HG02852 (cell line): ENCODE data around the gene TGFBR1.
"Not testable (repeated sequence)": the region's sequence is repeated elsewhere in the genome, so short reads cannot be mapped to it uniquely, and the experiment has no call there.

ENCODE experiments used
- ATAC-seq: cut with Tn5 transposase; IDR thresholded peaks from one replicate; pipeline ENCODE4 v1.9.1; 2021; ENCODE audit warnings: mild to moderate bottlenecking, moderate library complexity; ENCODE audit not compliant: unreplicated experiment

TGFBR1 gene

GRCh38 chr9:99075246-99075912 lies 29.5 kb upstream of the TGFBR1 start:
- no peak for ATAC-seq

DNA sequence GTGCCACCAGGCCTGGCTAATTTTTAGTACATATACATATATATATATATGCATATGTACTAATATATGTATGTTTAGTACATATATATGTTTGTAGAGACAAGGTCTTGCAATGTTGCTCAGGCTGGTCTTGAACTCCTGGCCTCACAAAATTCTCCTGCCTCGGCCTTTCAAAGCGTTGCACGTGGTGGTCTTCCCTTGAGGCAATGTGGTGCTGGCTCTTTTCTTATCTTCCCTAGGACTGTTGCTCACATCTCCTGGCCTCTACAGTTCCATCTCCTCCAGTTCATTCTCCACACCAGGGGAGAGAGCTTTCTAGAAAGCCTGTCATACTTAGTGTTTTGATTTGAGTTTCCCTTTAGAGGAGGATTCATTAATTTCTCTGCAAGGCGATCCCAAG lies 28.9 kb upstream of the TGFBR1 start:
- ATAC-seq = no peak

DNA sequence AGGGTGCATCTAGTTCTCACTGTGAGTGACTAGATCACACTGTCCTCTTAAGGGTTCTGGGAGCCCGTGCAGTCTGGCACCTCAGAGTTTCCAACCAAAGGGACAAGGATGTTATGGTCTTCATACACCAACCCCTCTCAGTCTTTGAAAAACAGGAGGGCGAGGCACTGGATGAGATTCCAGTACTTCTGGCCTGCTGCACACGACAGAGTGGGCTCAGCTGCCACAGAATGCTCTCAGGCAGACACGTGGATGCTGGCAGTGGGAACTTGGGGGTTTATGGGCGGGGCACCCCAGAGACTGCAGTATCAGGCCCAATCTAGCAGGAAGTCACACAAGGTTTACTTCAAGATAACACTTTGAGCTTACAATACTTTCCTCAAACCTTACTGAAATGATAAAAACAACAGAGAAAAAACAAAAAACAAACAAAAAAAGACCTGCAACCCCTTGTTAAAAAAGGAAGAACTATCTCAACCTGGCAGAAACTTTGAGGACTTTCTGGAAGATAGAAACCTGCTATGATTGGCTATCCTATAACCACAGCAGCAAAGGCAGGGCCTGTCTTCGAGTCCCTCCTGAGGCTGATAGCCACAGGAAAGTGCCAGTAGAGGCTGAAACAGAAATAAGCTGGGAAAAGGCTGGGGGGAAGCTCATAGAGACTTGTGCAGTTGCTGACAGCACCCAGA lies 28.3 kb upstream of the TGFBR1 start:
- ATAC-seq = no peak

DNA sequence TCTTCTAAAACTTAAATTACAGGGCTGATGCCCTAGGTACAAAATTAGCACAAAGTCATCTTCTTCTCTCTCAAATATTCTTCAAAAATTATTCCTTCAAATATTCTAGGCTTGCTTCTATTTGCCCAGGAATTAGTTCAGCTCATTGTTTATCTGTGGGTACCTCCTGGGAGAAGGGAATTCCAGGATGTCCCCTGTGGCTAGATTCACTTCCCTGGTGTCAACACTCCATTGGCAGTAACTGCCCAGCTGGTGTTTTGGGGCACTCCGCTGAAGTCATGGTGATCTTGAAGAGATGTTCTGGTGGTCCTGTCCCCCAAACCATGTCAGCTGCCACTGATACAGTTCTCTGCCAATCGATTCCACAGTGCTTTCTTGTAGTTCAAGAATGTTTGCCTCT lies 26.2 kb upstream of the TGFBR1 start:
- no peak for ATAC-seq

- ATAC-seq = no peak
Observed at GRCh38 chr9:99079542-99079941, 25.4 kb upstream of the TGFBR1 start.

GRCh38 chr9:99083051-99083450 lies 21.9 kb upstream of the TGFBR1 start:
- no peak for ATAC-seq

DNA sequence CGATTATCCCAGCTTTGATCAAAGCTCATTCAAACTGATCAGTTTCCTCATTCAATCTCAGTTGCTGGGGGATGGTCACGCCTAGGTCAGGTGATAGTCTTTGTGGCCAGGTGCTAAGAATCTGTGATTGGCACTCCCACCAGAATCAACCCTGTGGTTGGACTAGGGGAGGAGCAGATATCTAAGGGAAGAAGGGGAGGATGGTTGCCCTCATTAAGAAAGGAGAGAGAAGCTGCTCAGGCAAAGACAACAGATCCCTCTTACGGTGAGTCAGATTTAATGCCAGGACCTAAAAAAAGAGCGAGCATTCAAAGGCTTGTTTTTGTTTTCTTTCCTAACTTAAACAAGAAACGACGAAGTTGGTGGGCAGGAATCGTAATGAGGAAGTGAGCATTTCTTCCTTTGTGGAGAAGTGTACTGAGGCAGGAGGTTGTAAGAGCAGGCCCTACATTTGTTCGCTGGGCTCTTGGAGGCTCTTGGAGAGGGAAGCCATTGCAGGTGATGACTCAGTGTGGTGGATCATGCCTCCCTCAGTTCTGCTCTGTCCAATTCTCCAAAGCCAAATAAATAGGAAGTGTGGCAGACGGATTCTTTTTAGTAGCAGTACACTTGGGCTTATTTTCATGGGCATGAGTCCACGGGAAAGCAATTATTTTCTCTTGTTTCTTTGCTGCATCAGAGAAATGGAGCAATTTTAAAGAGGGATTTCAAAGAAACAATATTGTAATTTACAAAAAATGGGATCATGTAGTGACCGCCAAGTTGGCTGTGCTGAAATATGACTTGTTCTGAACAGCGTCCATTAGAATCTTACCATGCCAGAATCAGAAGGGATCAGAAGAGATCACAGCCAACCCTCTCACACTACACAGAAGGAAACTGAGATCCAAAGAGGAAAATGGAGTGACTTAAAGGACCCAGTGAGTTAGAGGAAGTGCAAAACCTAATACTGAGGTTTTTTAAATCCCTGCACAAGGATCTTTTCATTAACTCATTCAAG lies 18.7 kb upstream of the TGFBR1 start:
- ATAC-seq = no peak

- ATAC-seq = no peak
Observed at GRCh38 chr9:99087462-99087861, 17.5 kb upstream of the TGFBR1 start.

DNA sequence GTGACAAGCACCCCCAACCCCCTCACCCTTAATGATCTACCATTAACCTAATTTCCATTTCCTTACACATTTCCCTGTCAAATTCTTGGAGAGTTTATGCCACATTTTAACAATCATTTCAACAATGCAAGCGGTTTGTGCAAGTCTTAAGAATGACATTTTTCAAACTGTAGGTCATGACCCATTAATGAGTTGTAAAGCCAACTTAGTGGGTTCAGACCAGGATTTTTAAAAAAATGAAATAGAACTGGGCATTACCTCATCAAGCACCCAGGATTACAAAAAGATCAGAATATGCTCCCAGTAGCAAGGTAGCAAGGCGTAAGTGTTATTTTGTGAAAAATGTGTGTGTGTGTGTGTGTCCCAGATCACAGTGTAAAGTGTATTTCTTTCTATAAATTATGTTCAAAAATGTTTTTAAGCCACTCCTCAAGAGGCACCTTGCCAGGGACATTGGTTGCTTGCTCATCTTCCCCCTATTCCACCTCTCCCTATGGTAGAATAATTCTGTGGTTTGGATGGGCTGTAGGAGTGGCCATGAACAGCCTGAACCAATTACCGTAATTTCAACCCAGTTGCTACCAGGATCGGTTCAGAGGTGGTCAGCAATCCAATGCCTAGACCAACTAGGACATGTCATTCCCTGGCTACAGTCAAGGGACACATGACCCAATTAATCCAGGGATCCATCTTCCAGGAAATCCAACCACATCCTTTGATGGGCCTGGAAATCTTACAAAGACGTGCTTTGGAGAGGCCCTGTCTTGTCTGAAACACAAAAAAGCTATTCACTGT lies 14.4 kb upstream of the TGFBR1 start:
- ATAC-seq = no peak

DNA sequence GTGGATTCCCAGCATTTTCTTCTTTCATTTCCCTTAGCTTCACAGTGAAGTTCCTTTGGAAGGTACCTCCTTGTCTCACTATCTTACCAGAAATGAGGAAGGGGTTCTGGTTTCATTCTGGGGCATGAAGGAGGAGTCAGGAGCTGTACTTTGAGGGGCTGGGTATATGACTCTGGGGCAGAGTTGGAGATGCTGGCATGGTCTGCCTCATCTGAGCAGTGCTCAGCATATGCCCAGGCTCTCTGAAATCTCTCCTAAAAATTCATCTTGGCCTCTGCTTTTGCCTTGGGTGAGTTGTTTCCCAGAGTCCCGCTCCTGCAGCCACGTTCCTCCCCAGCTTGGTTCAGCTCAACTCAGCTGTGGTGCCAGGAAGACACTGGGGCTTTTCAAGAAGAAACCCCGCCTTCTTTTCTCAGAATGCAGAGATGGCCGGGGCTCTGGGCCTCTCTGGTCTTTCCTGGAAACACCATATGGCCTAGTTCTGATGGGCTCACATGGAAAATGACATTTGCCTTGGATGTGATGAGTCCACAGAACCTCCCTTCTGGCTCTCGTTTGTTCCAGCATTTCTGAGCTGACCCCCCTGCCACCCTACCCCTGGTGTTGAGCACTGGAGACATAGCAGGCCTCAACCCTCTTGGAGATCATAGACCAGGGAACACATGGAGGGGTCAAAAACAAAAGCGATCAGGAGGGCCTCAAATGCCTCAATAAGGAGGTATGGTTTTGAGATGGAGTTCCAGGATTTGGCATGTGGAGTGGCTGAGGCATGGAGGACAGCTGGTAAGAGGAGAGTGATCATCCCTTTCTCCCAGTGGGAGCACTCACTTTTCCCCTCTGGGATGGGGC lies 12.0 kb upstream of the TGFBR1 start:
- ATAC-seq = no peak

- no peak for ATAC-seq
Observed at GRCh38 chr9:99093492-99093791, 11.5 kb upstream of the TGFBR1 start.

DNA sequence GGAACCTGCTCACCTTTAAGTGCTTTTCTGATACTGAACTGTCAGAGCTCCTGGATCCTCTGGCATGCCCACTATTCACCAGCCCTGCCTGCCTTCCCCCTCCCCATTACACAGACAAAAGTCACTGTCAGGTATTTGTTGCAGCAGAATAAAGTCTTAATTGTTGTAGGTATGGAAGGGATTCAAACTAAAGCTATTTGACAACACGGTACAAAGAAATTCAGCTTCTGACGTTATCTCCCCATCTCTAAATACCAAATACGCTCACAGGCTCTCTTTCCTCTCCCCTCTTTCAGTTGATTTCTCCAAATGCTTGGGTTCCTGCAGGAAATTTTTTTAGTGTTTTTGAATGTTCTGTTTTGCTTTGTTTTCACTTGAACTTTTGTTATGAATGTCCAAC lies 9.3 kb upstream of the TGFBR1 start:
- ATAC-seq = no peak

DNA sequence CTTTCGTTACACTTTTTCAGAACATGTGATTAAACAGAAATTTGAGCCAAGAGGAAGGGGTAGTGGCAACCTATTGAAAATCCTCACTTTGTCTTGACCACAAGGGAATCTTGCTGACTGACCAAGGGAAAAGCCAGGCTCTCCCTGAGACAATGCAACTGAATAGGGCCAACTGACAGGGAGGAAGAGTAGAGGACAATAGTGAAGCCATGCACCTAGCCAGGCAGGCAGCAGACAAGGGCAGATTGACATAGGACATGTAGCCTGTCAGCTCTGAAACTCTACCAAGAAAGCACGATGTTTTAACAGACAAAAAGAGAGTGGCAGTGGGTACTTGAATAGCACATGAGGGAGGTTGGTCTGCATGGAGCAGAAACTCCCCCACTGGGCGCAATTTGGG lies 8.5 kb upstream of the TGFBR1 start:
- ATAC-seq = no peak

DNA sequence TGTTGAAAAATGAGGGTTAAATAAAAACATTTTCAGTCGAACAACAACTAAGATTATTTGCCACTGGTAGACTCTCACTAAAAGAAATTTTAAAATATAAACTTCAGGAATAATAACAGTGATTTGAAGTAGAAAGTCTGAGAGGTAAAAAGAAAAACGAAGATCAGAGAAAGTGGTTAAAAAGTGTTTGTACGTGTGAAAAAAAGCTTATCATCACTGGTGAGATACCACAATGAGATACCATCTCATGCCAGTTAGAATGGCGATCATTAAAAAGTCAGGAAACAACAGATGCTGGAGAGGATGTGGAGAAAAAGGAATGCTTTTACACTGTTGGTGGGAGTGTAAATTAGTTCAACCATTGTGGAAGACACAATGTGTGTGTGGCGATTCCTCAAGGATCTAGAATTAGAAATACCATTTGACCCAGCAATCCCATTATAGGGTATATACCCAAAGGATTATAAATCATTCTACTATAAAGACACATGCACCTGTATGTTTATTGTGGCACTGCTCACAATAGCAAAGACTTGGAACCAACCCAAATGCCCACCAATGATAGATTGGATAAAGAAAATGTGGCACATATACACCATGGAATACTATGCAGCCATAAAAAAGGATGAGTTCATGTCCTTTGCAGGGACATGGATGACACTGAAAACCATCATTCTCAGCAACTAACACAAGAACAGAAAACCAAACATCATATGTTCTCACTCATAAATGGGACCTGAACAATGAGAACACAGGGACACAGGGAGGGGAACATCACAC lies 4.9 kb upstream of the TGFBR1 start:
- not testable (repeated sequence) for ATAC-seq

DNA sequence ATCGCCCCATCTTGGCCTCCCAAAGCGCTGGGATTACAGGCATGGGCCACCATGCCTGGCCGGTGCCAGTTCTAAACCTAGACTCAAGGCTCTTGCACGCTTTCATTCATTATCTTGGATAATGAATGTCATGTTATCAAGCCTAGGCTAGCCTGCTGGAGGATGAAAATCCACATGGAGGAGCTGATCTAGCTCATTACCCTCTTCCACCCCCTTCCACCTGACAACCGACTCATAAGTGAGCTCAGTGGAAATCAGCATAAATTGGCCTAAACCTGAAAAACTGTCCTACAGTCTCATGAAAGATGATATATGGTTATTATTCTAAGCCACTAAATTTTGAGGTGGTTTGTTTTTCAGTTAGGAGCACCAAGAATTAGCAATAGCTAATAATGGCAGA lies 3.6 kb upstream of the TGFBR1 start:
- no peak for ATAC-seq

DNA sequence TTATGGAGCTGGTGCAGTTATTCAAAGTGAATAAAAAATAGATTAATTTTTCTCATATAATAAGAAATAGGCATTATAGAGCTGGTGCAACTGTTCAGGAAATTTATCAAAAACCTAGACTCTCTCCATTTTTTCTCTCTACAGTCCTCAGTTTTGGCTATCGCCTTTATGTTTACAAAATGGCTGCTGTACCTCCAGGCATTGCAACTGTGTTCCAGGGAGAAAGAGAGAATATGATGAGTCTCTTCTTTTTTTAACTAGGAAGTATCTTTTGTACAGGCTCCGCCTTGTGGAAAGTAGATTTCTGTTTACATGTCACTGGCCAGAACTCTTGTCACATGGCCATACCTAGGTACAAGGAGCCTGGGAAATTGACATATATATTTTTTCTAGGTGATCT lies 3.1 kb upstream of the TGFBR1 start:
- no peak for ATAC-seq

DNA sequence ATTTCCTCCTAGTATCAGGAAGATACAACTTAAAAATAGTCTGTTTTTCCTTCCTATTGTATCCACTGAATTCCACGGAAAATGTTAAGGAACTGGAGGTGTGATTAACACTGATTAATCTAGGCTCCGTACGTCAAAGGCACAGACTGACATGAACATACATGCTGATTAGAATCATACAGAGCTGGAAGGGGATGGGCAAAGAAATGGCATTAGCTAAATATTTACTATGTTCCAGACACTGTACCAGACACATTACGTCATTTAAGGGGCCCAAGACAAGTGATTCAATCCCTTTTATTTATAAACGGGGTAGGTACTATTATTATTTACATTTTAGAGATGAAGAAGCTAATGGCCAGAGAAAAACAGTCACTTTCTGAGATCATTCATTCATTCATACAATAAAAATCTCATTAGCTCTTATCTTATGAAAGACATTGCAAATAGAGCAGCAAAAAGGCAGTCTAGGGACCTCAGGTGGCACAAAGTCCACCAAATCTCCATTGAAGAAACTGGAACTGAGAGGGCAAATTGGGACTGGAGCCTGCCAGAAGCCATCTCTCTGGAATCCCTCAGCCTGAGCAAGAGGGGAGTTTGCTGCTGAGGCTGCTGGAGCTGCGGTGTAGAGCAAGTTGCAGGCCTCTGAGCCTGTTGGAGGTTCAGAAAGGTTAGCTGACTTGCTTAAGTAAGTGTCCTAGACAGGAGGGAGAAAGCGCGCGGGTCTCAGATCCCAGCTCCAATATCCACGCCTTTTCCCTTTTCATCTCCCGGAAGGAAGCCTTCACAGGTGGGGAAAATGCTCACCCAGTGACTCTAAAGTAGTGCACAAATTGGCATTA lies 1.6 kb upstream of the TGFBR1 start:
- no peak for ATAC-seq

DNA sequence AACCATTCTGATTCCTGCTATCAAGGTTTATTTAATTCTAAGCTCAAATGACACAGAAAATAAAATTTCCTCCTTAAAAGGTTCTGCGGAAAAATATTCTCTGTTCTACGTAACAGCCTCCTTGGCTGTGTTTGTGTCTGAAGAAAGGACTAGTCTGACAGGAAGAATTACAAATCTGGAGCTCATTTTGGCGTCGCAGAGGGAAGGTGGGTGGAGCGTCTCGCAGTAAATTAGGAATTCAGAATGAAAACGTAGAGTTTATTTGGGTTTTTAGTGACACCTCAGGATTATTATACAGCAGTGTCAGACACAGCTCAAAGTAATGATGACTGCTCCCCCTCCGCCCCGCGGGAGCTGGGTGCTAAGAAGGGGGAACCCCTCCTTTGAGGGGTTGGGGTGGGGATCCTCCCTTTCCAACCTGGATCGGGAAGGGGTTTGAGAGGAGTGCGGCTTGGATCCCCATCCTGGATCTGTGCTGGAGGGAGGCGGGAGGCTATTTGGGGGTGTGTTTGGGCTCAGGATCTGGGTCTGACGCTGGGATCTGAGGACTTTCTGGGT lies 933 bp upstream of the TGFBR1 start:
- ATAC-seq = no peak
